T-cell (primary cell): ENCODE measurements around the gene COPS4. TPM values are rescaled to one million over a fixed set of nuclear protein-coding genes. Genes with fewer than 3 reads are reported as not detected.
"Not testable (repeated sequence)": the region's sequence is repeated elsewhere in the genome, so short reads cannot be mapped to it uniquely, and the experiment has no call there.

ENCODE experiments used
- ATAC-seq, 4 experiments: fragments of 200-7000 bp in 3 of 4; fragments of 150-1000 bp in 1 of 4; cut with Tn5 transposase; replicated peaks in 1 of 4; 1 replicate in 3 of 4; 2 replicates in 1 of 4; pipeline ENCODE4 v1.10.0; 2021; ENCODE audit warnings: moderate library complexity in 3 of 4, mild to moderate bottlenecking in 2 of 4, moderate number of reproducible peaks in 1 of 4
- CTCF ChIA-PET, 2 donors: fragments of 300-600 bp; sonication (Branson Sonifier 250); formaldehyde crosslinking; loops; one replicate each; lab custom pipeline; 2022; ENCODE audit warnings: antibody characterized with exemption in 2 of 2; lab: Charles Lee
- POLR2A ChIA-PET, 2 donors: fragments of 300-600 bp; sonication (Branson Sonifier 250); formaldehyde crosslinking; loops; one replicate each; lab custom pipeline; 2022; ENCODE audit warnings: antibody characterized with exemption in 2 of 2; lab: Charles Lee
- DNase-seq, 35 experiments: peaks; one replicate each; pipeline versions ENCODE4 v3.0.0 to v3.0.0-alpha.2; 2013 to 2023
- H3K27ac ChIP-seq: one replicate; pipeline ENCODE4 v1.5.1; 2013; ENCODE audit warnings: low read length
- H3K27me3 ChIP-seq, 2 experiments: replicated peaks in 1 of 2; 1 replicate in 1 of 2; 2 replicates in 1 of 2; pipeline versions ENCODE4 v1.6.1 to v1.7.0; 2013; ENCODE audit warnings: low read length in 1 of 2, mixed read lengths in 1 of 2; ENCODE audit not compliant: control insufficient read depth in 2 of 2, insufficient read depth in 2 of 2; ENCODE audit errors: extremely low read depth in 1 of 2
- H3K36me3 ChIP-seq, 2 donors: 1 replicate in 1 of 2; 2 replicates in 1 of 2; pipeline versions ENCODE4 v1.6.1 to v1.7.0; 2013; ENCODE audit warnings: low read length in 1 of 2; ENCODE audit not compliant: control insufficient read depth in 2 of 2, insufficient read depth in 1 of 2; ENCODE audit errors: extremely low read depth in 1 of 2
- H3K4me1 ChIP-seq, 2 experiments: 1 replicate in 1 of 2; 2 replicates in 1 of 2; pipeline versions ENCODE4 v1.6.1 to v1.7.0; 2013; ENCODE audit warnings: low read length in 2 of 2, mixed read lengths in 1 of 2; ENCODE audit not compliant: insufficient read depth in 2 of 2, control insufficient read depth in 1 of 2; ENCODE audit errors: extremely low read depth in 1 of 2
- H3K4me3 ChIP-seq, 2 donors: 1 replicate in 1 of 2; 2 replicates in 1 of 2; pipeline versions ENCODE4 v1.5.1 to v1.7.0; 2013; ENCODE audit warnings: mild to moderate bottlenecking in 2 of 2, low read length in 1 of 2, moderate library complexity in 1 of 2; ENCODE audit not compliant: control insufficient read depth in 1 of 2; ENCODE audit errors: extremely low read depth in 1 of 2
- H3K9me3 ChIP-seq: 2 replicates; pipeline ENCODE4 v1.7.0; 2013
- H3K27ac Mint-ChIP-seq, 2 donors: one replicate each; pipeline ENCODE4 v1.8.0; 2020 to 2021; ENCODE audit warnings: mild to moderate bottlenecking in 2 of 2, mixed read lengths in 2 of 2
- H3K27me3 Mint-ChIP-seq, 2 donors: one replicate each; pipeline ENCODE4 v1.8.0; 2021 to 2022; ENCODE audit warnings: mixed read lengths in 2 of 2
- H3K36me3 Mint-ChIP-seq: one replicate; pipeline ENCODE4 v1.8.0; 2021; ENCODE audit warnings: mixed read lengths
- H3K4me1 Mint-ChIP-seq, 3 donors: one replicate each; pipeline ENCODE4 v1.8.0; 2020 to 2022; ENCODE audit warnings: mixed read lengths in 3 of 3, mild to moderate bottlenecking in 1 of 3
- H3K4me3 Mint-ChIP-seq, 3 donors: one replicate each; pipeline ENCODE4 v1.8.0; 2020 to 2022; ENCODE audit warnings: mild to moderate bottlenecking in 3 of 3, mixed read lengths in 3 of 3, moderate library complexity in 3 of 3
- H3K9me3 Mint-ChIP-seq, 3 donors: one replicate each; pipeline ENCODE4 v1.8.0; 2020 to 2022; ENCODE audit warnings: mixed read lengths in 3 of 3
- WGBS: methylation state at CpG from one replicate; pipeline ENCODE4 v1.1.5; 2013; ENCODE audit warnings: missing lambda C conversion rate; ENCODE audit not compliant: insufficient coverage; 5-methylcytosine and 5-hydroxymethylcytosine counted together
- total RNA-seq, 35 experiments: library from RNA in 6 of 35; stranded (reverse) in 6 of 35; fragments of 120-200 nt in 1 of 35; gene quantifications; one replicate each; pipeline versions ENCODE4 v1.2.1 to v1.2.4 and lab custom pipeline; 2013 to 2026

The COPS4 gene
- total RNA-seq = 10 to 100 TPM; 19.9 to 28.3 (median 22.2) TPM
- 42.8 TPM for total RNA-seq (2013)
- total RNA-seq (lab: John Stamatoyannopoulos, UW) = 28.1 to 77.3 (median 33.7) reads per million in 29 experiments

DNA sequence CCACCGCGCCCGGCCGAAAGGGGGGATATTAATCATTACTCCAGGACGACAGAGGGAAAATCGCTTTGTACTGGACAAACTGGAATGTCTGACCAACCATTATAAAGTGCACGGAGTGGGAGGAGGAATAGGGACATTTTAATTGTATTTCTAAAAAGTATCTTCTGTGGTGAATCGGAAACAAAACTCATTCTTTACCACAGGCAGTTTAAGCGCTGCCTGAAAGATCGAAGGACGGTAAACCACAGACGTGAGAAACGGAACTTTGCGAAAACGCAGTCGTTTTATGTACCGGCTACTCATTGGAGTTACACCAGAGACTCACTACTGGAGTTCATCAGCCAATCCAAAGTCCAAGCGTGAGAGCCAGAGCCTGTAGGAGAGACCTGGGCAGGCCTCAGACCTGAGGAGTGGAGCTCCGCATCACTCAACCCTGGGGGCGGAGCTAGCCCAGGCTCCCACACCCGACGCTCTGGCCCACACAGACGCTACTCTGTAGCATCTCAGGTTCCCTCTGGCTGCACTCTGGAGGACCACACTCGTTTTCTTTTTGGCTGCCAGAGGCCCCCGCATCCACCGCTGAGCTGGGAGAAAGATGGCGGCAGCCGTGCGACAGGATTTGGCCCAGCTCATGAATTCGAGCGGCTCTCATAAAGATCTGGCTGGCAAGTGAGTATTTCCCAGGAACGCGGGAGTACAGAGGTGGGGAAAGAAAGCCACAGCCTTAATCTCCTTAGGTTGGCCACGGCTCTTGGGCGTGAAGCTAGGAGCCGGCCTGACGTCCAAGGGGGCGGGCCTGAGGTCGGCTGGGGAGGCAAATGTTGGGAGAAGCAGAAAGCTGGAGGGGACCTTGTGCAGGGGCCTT lies at the start of gene COPS4:
COPS4 (plus strand) TSS at position 554 of the 865 bp plus-strand sequence; CDS start at position 596, 42 bp downstream.
- 0% methylated on average over 28 of the region's 39 CpGs for WGBS
- ChIA-PET CTCF (interaction anchor here (0.5 to 1.8 kb wide), 37 partner anchors 11 to 750 kb away, joined by 3 to 29 read pairs (median 4); partner anchors contain the start of genes COQ2 (in 2 of the 2), LIN54 (in 2 of the 2), HNRNPDL (in 1 of the 2) and THAP9 (in 1 of the 2)), POLR2A (interaction anchor here (0.5 to 1.4 kb wide), 18 partner anchors 16 to 673 kb away, joined by 3 to 28 read pairs (median 4); partner anchors contain the start of genes ABRAXAS1 (in 1 of the 2), COQ2 (in 1 of the 2), HELQ (in 1 of the 2) and LIN54 (in 1 of the 2))
- Histone ChIP-seq H3K4me3 (peak within 1 kb of the TSS; percentile 73 to 92), H3K9me3 (no peaks in the 10 kb centered on the region), H3K27me3 (no peaks in the 10 kb centered on the region), H3K27ac (peak within 1 kb of the TSS; percentile 77), H3K4me1 (peaks cover 10 to 13% of the 10 kb centered on the region in 2 experiments), H3K36me3 (no peaks in the 10 kb centered on the region)
- DNase-seq (peak; percentile 80 to 99 (median 95)), ATAC-seq (peak; percentile 96 to 99 (median 96))
- no peaks in the 10 kb centered on the region for H3K9me3 Mint-ChIP-seq
- peak within 1 kb of the TSS; percentile 96 to 99 for H3K27ac Mint-ChIP-seq
- no peaks in the 10 kb centered on the region for H3K36me3 Mint-ChIP-seq
- H3K27me3 Mint-ChIP-seq = no peaks in the 10 kb centered on the region
- peak within 1 kb of the TSS; percentile 94 to 99 (median 97) for H3K4me3 Mint-ChIP-seq
- peaks cover 40 to 41% (median 40%) of the 10 kb centered on the region in 3 donors for H3K4me1 Mint-ChIP-seq

DNA sequence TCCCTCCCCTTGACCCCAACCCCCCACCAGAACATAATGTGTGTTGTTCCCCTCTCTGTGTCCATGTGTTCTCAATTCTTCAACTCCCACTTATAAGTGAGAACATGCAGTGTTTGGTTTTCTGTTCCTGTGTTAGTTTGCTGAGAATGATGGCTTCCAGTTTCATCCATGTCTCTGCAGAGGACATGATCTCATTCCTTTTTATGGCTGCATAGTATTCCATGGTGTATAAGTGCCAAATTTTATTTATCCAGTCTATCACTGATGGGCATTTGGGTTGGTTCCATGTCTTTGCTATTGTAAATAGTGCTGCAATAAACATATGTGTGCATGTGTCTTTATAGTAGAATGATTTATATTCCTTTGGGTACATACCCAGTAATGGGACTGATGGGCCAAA lies 47.5 kb upstream of the COPS4 start:
- not testable (repeated sequence) for H3K27ac Mint-ChIP-seq, H3K9me3 Mint-ChIP-seq

DNA sequence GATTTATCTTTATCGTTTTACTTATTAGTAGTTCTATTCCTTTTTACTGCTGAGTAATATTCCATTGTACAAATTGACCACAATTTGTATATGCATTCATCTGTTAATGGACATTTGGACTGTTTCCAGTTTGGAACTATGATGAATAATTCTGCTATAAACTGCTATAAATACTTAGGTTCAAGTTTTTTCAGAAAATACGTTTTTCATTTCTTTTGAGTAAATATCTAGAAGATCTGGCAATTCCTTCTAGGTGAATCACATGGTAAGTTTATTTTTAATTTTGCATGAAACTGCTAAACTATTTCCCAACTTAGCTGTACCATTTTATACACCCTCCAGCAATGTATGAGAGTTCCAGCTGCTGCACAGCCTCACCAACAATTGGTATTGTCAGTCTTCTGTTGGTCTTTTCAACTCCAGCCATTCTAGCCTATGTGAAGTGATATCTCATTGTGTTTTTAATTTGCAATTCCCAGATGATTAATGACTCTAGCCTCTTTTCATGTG lies 46.6 kb upstream of the COPS4 start:
- Mint-ChIP-seq H3K4me3 (no peak overlapping the region), H3K9me3 (no peaks in the 10 kb centered on the region), H3K27me3 (no peaks in the 10 kb centered on the region), H3K4me1 (peaks cover 14 to 34% (median 30%) of the 10 kb centered on the region in 3 donors), H3K36me3 (peaks cover 22% of the 10 kb centered on the region), H3K27ac (no peak overlapping the region)
- Histone ChIP-seq H3K4me3 (no peak overlapping the region), H3K4me1 (peaks cover 8 to 20% of the 10 kb centered on the region in 2 experiments), H3K27ac (no peak overlapping the region), H3K27me3 (no peaks in the 10 kb centered on the region), H3K36me3 (peaks cover 0 to 6% of the 10 kb centered on the region in 2 donors), H3K9me3 (no peaks in the 10 kb centered on the region)
- CTCF ChIA-PET = no interaction called here
- POLR2A ChIA-PET = no interaction called here
- no peak for DNase-seq
- ATAC-seq = no peak
- WGBS = no CpG with 5 or more reads among the region's 2 CpGs

More for the DNA sequence above, 47.5 kb upstream of the COPS4 start:
- H3K4me3 Mint-ChIP-seq, POLR2A ChIA-PET, H3K9me3 ChIP-seq, H3K27me3 ChIP-seq, H3K36me3 ChIP-seq, ATAC-seq, H3K27ac ChIP-seq, DNase-seq, H3K27me3 Mint-ChIP-seq, H3K4me3 ChIP-seq: not testable (repeated sequence)
- CTCF ChIA-PET = interaction anchor here in 1 of 2 donors (0.6 to 1.4 kb wide), 2 partner anchors 9 to 11 kb away, joined by 3 read pairs; no protein-coding TSS in a partner anchor
- peaks cover 8 to 14% of the 10 kb centered on the region in 2 experiments for H3K4me1 ChIP-seq
- Mint-ChIP-seq H3K4me1 (peaks cover 14 to 34% (median 30%) of the 10 kb centered on the region in 3 donors), H3K36me3 (peaks cover 22% of the 10 kb centered on the region)

DNA sequence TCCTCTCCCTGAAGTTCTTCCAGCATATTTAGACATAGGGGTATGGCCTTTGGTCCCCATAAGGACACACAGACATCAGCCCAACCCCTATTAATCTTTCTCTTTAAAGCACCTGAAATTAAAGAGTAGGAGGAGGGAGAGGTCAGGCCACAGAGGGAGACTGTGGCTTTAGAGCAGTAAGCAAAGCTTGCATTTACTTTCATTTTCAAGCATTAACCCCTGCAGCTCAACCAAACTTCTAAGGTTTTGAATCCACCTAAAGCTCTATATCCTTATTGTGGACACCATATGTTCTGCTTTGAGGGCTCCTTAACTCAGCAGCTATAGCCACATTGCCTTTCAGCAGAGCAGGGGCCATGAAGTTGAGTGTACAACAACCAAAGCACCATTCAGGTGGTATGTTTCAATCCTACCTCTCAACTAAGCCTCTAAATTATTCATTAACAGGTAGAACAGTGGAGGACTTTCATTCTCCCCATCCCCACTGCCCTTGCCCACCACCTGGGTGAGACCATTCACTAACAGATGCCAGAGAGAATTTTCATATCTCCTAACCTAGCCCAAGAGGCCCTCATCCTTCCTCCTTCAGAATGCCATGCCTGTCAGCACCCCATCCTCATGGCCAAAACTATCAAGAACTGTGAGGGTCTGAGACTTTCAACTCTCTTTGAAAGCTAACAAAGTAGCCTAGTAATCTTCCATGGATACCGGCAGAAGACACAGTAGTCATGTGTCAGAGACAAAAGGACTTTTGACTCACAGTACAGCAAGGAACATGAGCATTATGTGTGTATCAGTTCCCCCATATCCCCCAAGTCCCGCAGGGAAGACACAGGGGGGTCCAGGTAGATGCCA lies 45.2 kb upstream of the COPS4 start:
- H3K27me3 Mint-ChIP-seq = no peaks in the 10 kb centered on the region
- Histone ChIP-seq H3K9me3 (no peaks in the 10 kb centered on the region), H3K4me3 (peak overlapping the region in 1 of 2 donors; percentile 4), H3K27ac (peak overlapping the region; percentile 50), H3K27me3 (no peaks in the 10 kb centered on the region), H3K36me3 (peaks cover 0 to 2% of the 10 kb centered on the region in 2 donors), H3K4me1 (peaks cover 8 to 23% of the 10 kb centered on the region in 2 experiments)
- ATAC-seq (peak; percentile 29 to 84 (median 70)), DNase-seq (peak in 2 of 35 experiments; percentile 8 to 31)
- POLR2A ChIA-PET = no interaction called here
- peak overlapping the region; percentile 21 to 45 (median 29) for H3K4me3 Mint-ChIP-seq
- H3K4me1 Mint-ChIP-seq = peaks cover 14 to 29% (median 27%) of the 10 kb centered on the region in 3 donors
- peak overlapping the region; percentile 71 to 88 for H3K27ac Mint-ChIP-seq
- peaks cover 13% of the 10 kb centered on the region for H3K36me3 Mint-ChIP-seq
- WGBS = 100% methylated on average over 1 of the region's 2 CpGs
- CTCF ChIA-PET = interaction anchor here (0.5 to 1.4 kb wide), 2 partner anchors 22 to 45 kb away, joined by 3 to 6 read pairs; partner anchors contain the start of gene COPS4 (in 1 of the 2)
- H3K9me3 Mint-ChIP-seq = no peaks in the 10 kb centered on the region

DNA sequence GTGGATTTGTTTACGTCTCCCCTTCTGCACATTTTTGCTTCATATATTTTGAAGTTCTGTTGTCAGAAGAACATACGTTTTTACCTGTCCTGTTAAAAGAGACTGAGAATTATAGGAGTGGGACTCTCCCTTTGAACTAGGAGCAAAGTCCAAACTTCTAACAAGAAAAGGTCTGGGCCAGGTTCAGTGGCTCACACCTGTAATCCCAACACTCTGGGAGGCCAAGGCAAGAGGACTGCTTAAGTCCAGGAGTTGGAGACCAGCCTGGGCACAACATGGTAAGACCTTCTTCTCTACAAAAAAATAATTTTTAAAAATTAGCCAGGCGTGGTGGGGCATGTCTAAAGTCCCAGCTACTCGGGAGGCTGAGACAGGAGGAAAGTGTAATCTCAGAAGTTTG lies 40.1 kb upstream of the COPS4 start:
- H3K36me3 ChIP-seq = peaks cover 0 to 4% of the 10 kb centered on the region in 2 donors
- no peak for DNase-seq
- Mint-ChIP-seq H3K9me3 (no peaks in the 10 kb centered on the region), H3K4me3 (no peak overlapping the region), H3K27me3 (no peaks in the 10 kb centered on the region), H3K36me3 (no peaks in the 10 kb centered on the region), H3K27ac (no peak overlapping the region), H3K4me1 (peaks cover 16 to 21% (median 20%) of the 10 kb centered on the region in 3 donors)
- no peaks in the 10 kb centered on the region for H3K9me3 ChIP-seq
- CTCF ChIA-PET = no interaction called here
- H3K27ac ChIP-seq = no peak overlapping the region
- 92% methylated on average over 2 of the region's 4 CpGs for WGBS
- no peak overlapping the region for H3K4me3 ChIP-seq
- no peaks in the 10 kb centered on the region for H3K27me3 ChIP-seq
- POLR2A ChIA-PET = interaction anchor here (0.5 to 0.7 kb wide), 3 partner anchors 16 to 118 kb away, joined by 4 to 7 read pairs (median 7); partner anchors contain the start of gene LIN54 (in 1 of the 2)
- H3K4me1 ChIP-seq = peaks cover 1 to 16% of the 10 kb centered on the region in 2 experiments
- no peak for ATAC-seq
